ENCODE data around the gene ESCO1.
"Not testable (repeated sequence)": the region's sequence is repeated elsewhere in the genome, so short reads cannot be mapped to it uniquely, and the experiment has no call there.

Gene ESCO1

GRCh38 chr18:21629089-21629832 lies 28.8 kb upstream of the ESCO1 start:
- in situ Hi-C loops (cut with MboI; ENCODE audit: low sequenced_read_pairs, unreplicated experiment) = no loop called here
- no peak for DNase-seq (ENCODE audit: low spot score)
- TF ChIP-seq CTCF (IDR thresholded peaks at IDR 0.05; ENCODE audit: borderline replicate concordance, control extremely low read depth, extremely low read depth, insufficient read depth, missing control alignments) = no peak

- DNase-seq (ENCODE audit: low spot score); in situ Hi-C loops (cut with MboI; ENCODE audit: low sequenced_read_pairs, unreplicated experiment): not testable (repeated sequence)
These were observed 21.1 kb upstream of the ESCO1 start for GRCh38 chr18:21621640-21622039.

- in situ Hi-C loops (cut with MboI; ENCODE audit: low sequenced_read_pairs, unreplicated experiment) = no loop called here
- peak; percentile 96 for TF ChIP-seq CTCF (IDR thresholded peaks at IDR 0.05; ENCODE audit: borderline replicate concordance, control extremely low read depth, extremely low read depth, insufficient read depth, missing control alignments)
- peak; percentile 94 for DNase-seq (ENCODE audit: low spot score)
These were observed 11.9 kb upstream of the ESCO1 start, which contains the start of gene SNRPD1 for GRCh38 chr18:21612125-21613039. TSS of gene SNRPD1 (plus strand) at chr18:21612314. CDS start at chr18:21612430, 116 bp downstream.

GRCh38 chr18:21611401-21612124 lies 11.1 kb upstream of the ESCO1 start:
- in situ Hi-C loops (cut with MboI; ENCODE audit: low sequenced_read_pairs, unreplicated experiment); DNase-seq (ENCODE audit: low spot score): not testable (repeated sequence)

GRCh38 chr18:21605213-21605612 lies 4.7 kb upstream of the ESCO1 start:
- no peak for DNase-seq (ENCODE audit: low spot score)
- in situ Hi-C loops (cut with MboI; ENCODE audit: low sequenced_read_pairs, unreplicated experiment) = no loop called here
- no peak for TF ChIP-seq CTCF (IDR thresholded peaks at IDR 0.05; ENCODE audit: borderline replicate concordance, control extremely low read depth, extremely low read depth, insufficient read depth, missing control alignments)

GRCh38 chr18:21604671-21605070 lies 4.2 kb upstream of the ESCO1 start:
- in situ Hi-C loops (cut with MboI; ENCODE audit: low sequenced_read_pairs, unreplicated experiment) = no loop called here
- peak; percentile 38 for DNase-seq (ENCODE audit: low spot score)
- no peak for TF ChIP-seq CTCF (IDR thresholded peaks at IDR 0.05; ENCODE audit: borderline replicate concordance, control extremely low read depth, extremely low read depth, insufficient read depth, missing control alignments)

- peak; percentile 45 for DNase-seq (ENCODE audit: low spot score)
- in situ Hi-C loops (cut with MboI; ENCODE audit: low sequenced_read_pairs, unreplicated experiment) = no loop called here
- no peak for TF ChIP-seq CTCF (IDR thresholded peaks at IDR 0.05; ENCODE audit: borderline replicate concordance, control extremely low read depth, extremely low read depth, insufficient read depth, missing control alignments)
These were observed 1.7 kb upstream of the ESCO1 start for GRCh38 chr18:21602299-21602587.

Measured in GM13976 (cell line).